Calu3 (cell line): Measurements from ENCODE around the gene TTC9B. TPM values are rescaled to one million over a fixed set of nuclear protein-coding genes. Genes with fewer than 3 reads are reported as not detected.

ENCODE experiments used
- BruUV-seq: library from RNA; stranded (reverse); fragments of 400-500 nt; replicated peaks from 2 replicates; lab custom pipeline; 2021; lab: Mats Ljungman, UMichigan
- CTCF ChIA-PET: fragments of 300-600 bp; sonication (Branson Sonifier 250); formaldehyde crosslinking; loops from one replicate; lab custom pipeline; 2022; ENCODE audit warnings: antibody characterized with exemption; lab: Charles Lee
- DNase-seq: peaks from one replicate; pipeline ENCODE4 v3.0.0; 2022
- H3K27ac Mint-ChIP-seq: one replicate; pipeline ENCODE4 v1.8.0; 2022; ENCODE audit warnings: mixed read lengths; ENCODE audit not compliant: unreplicated experiment
- H3K27me3 Mint-ChIP-seq: one replicate; pipeline ENCODE4 v1.8.0; 2022; ENCODE audit warnings: mixed read lengths; ENCODE audit not compliant: unreplicated experiment
- H3K36me3 Mint-ChIP-seq: one replicate; pipeline ENCODE4 v1.8.0; 2022; ENCODE audit warnings: mild to moderate bottlenecking, moderate library complexity, mixed read lengths; ENCODE audit not compliant: insufficient read depth, unreplicated experiment
- H3K4me1 Mint-ChIP-seq: one replicate; pipeline ENCODE4 v1.8.0; 2022; ENCODE audit warnings: mild to moderate bottlenecking, low read depth, mixed read lengths; ENCODE audit not compliant: unreplicated experiment
- H3K4me3 Mint-ChIP-seq: one replicate; pipeline ENCODE4 v1.8.0; 2022; ENCODE audit warnings: mild to moderate bottlenecking, low read depth, moderate library complexity, mixed read lengths; ENCODE audit not compliant: unreplicated experiment
- H3K9me3 Mint-ChIP-seq: one replicate; pipeline ENCODE4 v1.8.0; 2022; ENCODE audit warnings: low read depth, mixed read lengths; ENCODE audit not compliant: unreplicated experiment
- intact Hi-C: fragments of 100-400 bp; cut with micrococcal nuclease; formaldehyde crosslinking; loops from one replicate; pipeline ENCODE4 v1.10.0; 2022; ENCODE audit not compliant: unreplicated experiment
- total RNA-seq: library from RNA; stranded (reverse); gene quantifications from 2 replicates; pipeline ENCODE4 v1.2.3, GENCODE V29; 2022
- TF ChIP-seq, protein P1 (sequence below): fragments of 200-600 bp; IDR thresholded peaks from one replicate; pipeline ENCODE4 v1.8.0; 2022; ENCODE audit warnings: antibody characterized with exemption; ENCODE audit not compliant: unreplicated experiment

TTC9B gene
- total RNA-seq, 1 experiment from 2014 or later, result not detected

DNA sequence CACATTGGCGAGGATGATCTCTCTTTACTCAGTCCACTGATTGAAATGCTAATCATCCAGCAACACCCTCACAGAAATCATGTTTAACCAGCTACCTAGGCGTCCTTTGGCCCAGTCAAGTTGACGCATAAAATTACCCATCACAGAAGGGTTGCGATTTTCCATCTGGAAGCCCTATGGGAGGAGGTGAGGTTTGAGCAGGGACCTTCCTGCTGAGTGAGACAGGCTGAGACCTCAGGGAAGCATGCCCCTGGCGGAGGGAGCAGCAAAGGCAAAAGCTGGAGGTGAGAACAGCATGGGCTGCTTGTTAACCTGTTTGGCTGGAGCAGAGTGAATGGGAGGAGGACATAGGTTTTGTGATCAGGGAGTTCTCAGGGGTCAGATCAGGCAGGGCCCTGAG is 7.3 kb downstream of the TTC9B start:
- Mint-ChIP-seq H3K4me1 (no peaks in the 10 kb centered on the region), H3K36me3 (peaks cover 9% of the 10 kb centered on the region), H3K4me3 (no peak overlapping the region), H3K27me3 (peaks cover 1% of the 10 kb centered on the region), H3K9me3 (no peaks in the 10 kb centered on the region), H3K27ac (no peak overlapping the region)
- BruUV-seq, result no TSS peak
- intact Hi-C loops, result no loop called here
- TF ChIP-seq, protein P1, sequence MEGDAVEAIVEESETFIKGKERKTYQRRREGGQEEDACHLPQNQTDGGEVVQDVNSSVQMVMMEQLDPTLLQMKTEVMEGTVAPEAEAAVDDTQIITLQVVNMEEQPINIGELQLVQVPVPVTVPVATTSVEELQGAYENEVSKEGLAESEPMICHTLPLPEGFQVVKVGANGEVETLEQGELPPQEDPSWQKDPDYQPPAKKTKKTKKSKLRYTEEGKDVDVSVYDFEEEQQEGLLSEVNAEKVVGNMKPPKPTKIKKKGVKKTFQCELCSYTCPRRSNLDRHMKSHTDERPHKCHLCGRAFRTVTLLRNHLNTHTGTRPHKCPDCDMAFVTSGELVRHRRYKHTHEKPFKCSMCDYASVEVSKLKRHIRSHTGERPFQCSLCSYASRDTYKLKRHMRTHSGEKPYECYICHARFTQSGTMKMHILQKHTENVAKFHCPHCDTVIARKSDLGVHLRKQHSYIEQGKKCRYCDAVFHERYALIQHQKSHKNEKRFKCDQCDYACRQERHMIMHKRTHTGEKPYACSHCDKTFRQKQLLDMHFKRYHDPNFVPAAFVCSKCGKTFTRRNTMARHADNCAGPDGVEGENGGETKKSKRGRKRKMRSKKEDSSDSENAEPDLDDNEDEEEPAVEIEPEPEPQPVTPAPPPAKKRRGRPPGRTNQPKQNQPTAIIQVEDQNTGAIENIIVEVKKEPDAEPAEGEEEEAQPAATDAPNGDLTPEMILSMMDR, result no peak
- CTCF ChIA-PET, result interaction anchor here (0.7 kb wide), 1 partner anchor 125 kb away, joined by 3 read pairs; no protein-coding TSS in a partner anchor
- DNase-seq, result no peak

DNA sequence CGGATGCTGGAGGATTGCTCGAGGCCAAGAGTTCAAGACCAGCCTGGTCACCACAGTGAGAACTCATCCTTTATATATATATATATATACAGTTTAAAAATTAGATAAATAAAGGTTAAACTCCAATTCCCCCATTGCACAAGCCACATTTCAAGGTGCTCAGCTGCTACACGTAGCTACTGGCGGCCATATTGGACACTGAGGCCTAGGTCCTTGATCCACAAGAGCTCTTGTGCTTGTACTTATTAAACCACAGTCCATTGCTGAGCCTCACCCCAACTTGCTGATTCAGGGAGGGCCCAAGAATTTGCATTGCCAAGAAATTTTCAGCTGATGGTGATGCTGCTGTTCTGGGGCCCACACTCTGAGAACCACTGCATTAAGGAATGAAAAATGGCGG is 9.6 kb downstream of the TTC9B start:
- no TSS peak for BruUV-seq
- TF ChIP-seq, protein P1, result no peak
- Mint-ChIP-seq H3K27me3 (no peaks in the 10 kb centered on the region), H3K36me3 (peaks cover 9% of the 10 kb centered on the region), H3K4me1 (no peaks in the 10 kb centered on the region), H3K4me3 (no peak overlapping the region), H3K9me3 (no peaks in the 10 kb centered on the region), H3K27ac (no peak overlapping the region)
- intact Hi-C loops, result no loop called here
- CTCF ChIA-PET, result interaction anchor here (0.6 kb wide), 1 partner anchor 311 kb away, joined by 6 read pairs; no protein-coding TSS in a partner anchor
- DNase-seq, result no peak

DNA sequence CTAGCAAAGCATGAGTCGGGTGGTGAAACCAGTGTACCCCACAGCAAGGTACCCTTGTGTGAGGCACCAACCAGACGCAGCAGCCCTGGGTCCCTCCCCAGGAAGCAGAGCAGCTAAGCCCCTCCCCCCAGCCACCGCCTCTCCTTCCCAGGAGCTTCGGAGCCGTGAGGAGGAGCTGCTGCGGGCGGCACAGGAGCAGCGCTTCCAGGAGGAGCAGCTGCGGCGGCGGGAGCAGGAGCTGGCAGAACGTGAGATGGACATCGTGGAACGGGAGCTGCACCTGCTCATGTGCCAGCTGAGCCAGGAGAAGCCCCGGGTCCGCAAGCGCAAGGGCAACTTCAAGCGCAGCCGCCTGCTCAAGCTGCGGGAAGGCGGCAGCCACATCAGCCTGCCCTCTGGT is 12.4 kb downstream of the TTC9B start:
- no peak overlapping the region for H3K27ac Mint-ChIP-seq
- H3K27me3 Mint-ChIP-seq, result no peaks in the 10 kb centered on the region
- no TSS peak for BruUV-seq
- no peak for DNase-seq
- no peak overlapping the region for H3K4me3 Mint-ChIP-seq
- no peaks in the 10 kb centered on the region for H3K4me1 Mint-ChIP-seq
- intact Hi-C loops, result no loop called here
- TF ChIP-seq, protein P1, result no peak
- CTCF ChIA-PET, result no interaction called here
- H3K36me3 Mint-ChIP-seq, result peaks cover 17% of the 10 kb centered on the region
- H3K9me3 Mint-ChIP-seq, result no peaks in the 10 kb centered on the region

DNA sequence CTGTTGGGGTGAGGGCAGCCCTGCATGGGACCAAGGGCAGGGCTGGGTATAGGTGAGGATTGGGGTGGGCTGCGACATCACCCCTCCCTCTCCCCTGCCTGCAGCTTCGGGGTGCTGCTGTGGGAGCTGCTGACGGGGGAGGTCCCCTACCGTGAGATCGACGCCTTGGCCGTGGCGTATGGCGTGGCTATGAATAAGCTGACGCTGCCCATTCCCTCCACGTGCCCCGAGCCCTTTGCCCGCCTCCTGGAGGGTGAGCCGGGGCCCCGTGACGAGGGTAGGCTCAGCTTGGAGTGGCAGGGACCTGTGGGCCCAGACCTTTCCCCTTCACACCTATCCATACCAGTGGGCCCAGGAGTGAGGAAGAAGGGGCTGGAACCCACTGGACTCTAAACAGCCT is 13.8 kb downstream of the TTC9B start:
- CTCF ChIA-PET, result interaction anchor here (0.6 kb wide), 1 partner anchor 1494 kb away, joined by 5 read pairs; no protein-coding TSS in a partner anchor
- intact Hi-C loops, result no loop called here
- no peaks in the 10 kb centered on the region for H3K4me1 Mint-ChIP-seq
- H3K27ac Mint-ChIP-seq, result no peak overlapping the region
- H3K27me3 Mint-ChIP-seq, result no peaks in the 10 kb centered on the region
- DNase-seq, result no peak
- H3K9me3 Mint-ChIP-seq, result no peaks in the 10 kb centered on the region
- peaks cover 14% of the 10 kb centered on the region for H3K36me3 Mint-ChIP-seq
- TF ChIP-seq, protein P1, result no peak
- BruUV-seq, result no TSS peak
- H3K4me3 Mint-ChIP-seq, result no peak overlapping the region
